ENCODE data around the gene C9orf72. TPM values are rescaled to one million over a fixed set of nuclear protein-coding genes. Genes with fewer than 3 reads are reported as not detected.
A peak's percentile ranks its signal among the peaks of the same experiment; 100 is the strongest.
"Not testable (repeated sequence)": the region's sequence is repeated elsewhere in the genome, so short reads cannot be mapped to it uniquely, and the experiment has no call there.

Gene C9orf72, protein sequence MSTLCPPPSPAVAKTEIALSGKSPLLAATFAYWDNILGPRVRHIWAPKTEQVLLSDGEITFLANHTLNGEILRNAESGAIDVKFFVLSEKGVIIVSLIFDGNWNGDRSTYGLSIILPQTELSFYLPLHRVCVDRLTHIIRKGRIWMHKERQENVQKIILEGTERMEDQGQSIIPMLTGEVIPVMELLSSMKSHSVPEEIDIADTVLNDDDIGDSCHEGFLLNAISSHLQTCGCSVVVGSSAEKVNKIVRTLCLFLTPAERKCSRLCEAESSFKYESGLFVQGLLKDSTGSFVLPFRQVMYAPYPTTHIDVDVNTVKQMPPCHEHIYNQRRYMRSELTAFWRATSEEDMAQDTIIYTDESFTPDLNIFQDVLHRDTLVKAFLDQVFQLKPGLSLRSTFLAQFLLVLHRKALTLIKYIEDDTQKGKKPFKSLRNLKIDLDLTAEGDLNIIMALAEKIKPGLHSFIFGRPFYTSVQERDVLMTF
- 10 to 100 TPM in 1 of 2 donors, 1 to 10 TPM in 1; 8.0 to 14.0 TPM for total RNA-seq

DNA sequence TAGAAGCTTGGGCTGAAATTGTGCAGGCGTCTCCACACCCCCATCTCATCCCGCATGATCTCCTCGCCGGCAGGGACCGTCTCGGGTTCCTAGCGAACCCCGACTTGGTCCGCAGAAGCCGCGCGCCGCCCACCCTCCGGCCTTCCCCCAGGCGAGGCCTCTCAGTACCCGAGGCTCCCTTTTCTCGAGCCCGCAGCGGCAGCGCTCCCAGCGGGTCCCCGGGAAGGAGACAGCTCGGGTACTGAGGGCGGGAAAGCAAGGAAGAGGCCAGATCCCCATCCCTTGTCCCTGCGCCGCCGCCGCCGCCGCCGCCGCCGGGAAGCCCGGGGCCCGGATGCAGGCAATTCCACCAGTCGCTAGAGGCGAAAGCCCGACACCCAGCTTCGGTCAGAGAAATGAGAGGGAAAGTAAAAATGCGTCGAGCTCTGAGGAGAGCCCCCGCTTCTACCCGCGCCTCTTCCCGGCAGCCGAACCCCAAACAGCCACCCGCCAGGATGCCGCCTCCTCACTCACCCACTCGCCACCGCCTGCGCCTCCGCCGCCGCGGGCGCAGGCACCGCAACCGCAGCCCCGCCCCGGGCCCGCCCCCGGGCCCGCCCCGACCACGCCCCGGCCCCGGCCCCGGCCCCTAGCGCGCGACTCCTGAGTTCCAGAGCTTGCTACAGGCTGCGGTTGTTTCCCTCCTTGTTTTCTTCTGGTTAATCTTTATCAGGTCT, at the start of gene C9orf72:
C9orf72 (minus strand) TSS at position 564 of the 716 bp plus-strand sequence. CDS start 6,361 bp downstream, outside the sequence.
- peak; percentile 86 for DNase-seq
- Histone ChIP-seq H3K36me3 (no peaks in the 10 kb centered on the region), H3K4me3 (peak within 1 kb of the TSS; percentile 81), H3K9ac (ENCODE audit: low read depth in 2 of 2, low read length in 2 of 2) (peak within 1 kb of the TSS; percentile 88 to 92), H3K9me3 (no peaks in the 10 kb centered on the region), H3K27ac (peak within 1 kb of the TSS; percentile 97), H3K4me1 (no peaks in the 10 kb centered on the region), H3K27me3 (no peaks in the 10 kb centered on the region)
- TF ChIP-seq, protein P1, sequence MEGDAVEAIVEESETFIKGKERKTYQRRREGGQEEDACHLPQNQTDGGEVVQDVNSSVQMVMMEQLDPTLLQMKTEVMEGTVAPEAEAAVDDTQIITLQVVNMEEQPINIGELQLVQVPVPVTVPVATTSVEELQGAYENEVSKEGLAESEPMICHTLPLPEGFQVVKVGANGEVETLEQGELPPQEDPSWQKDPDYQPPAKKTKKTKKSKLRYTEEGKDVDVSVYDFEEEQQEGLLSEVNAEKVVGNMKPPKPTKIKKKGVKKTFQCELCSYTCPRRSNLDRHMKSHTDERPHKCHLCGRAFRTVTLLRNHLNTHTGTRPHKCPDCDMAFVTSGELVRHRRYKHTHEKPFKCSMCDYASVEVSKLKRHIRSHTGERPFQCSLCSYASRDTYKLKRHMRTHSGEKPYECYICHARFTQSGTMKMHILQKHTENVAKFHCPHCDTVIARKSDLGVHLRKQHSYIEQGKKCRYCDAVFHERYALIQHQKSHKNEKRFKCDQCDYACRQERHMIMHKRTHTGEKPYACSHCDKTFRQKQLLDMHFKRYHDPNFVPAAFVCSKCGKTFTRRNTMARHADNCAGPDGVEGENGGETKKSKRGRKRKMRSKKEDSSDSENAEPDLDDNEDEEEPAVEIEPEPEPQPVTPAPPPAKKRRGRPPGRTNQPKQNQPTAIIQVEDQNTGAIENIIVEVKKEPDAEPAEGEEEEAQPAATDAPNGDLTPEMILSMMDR (IDR thresholded peaks at IDR 0.05): no peak
- intact Hi-C loops (cut with DNase I): loop anchor here (5.0 kb wide), 1 partner anchor 89 kb away; no protein-coding TSS in a partner anchor

DNA sequence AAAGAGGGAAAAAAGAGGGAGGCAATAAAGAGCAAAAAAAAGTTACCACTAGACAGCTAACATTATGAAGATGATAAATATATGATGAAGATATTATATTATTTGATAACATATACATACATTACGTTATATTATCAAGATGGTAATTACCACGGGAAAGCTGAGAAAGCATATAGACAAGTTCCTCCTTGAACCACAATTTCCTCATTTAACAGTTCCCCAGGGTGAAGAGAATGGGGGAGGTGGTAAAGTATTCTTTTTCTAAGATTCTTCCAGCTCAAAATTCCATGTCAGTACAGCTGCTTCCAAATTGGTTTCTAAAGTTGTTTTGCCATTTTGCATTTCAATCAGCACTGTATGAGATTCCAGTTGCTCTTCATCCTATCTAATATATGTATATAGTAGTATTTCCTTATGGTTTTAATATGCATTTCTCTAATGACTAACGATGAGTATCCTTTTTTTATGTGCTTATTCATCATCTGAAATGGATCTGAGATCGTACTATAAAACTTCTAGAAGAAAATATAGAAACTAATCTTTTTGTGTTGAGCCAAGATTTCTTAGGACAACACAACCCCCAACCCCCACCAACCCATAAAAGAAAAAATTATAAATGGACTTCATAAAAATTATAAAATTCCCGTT, 49.5 kb upstream of the C9orf72 start:
- no peak overlapping the region for H3K27ac ChIP-seq

DNA sequence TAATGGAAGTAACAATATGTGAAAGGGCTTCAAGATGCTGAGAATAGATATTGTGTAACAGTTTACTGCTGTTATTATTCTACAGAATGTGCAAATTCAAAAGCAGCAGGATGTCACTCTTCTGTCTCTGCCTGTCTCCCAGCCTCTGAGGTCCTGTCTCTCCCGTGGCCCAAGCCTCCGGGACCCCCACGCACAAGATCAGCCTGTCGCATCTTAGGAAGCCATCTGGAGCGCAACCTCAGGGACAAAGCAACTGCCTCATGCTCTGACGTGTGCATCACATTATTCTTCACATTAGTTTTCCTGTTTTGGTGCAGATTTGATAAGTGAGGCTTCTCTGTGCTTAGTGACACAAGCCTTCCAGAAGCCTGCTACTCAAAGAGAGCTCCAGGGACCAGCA, 46.5 kb upstream of the C9orf72 start:
- intact Hi-C loops (cut with DNase I): no loop called here

More for the DNA sequence above, 49.5 kb upstream of the C9orf72 start:
- Histone ChIP-seq H3K9ac (ENCODE audit: low read depth in 2 of 2, low read length in 2 of 2) (no peak overlapping the region), H3K4me3 (no peak overlapping the region), H3K4me1 (no peaks in the 10 kb centered on the region), H3K9me3 (no peaks in the 10 kb centered on the region), H3K27me3 (no peaks in the 10 kb centered on the region), H3K36me3 (no peaks in the 10 kb centered on the region)
- DNase-seq: no peak
- intact Hi-C loops (cut with DNase I): no loop called here
- TF ChIP-seq, protein P1 (IDR thresholded peaks at IDR 0.05): no peak

DNA sequence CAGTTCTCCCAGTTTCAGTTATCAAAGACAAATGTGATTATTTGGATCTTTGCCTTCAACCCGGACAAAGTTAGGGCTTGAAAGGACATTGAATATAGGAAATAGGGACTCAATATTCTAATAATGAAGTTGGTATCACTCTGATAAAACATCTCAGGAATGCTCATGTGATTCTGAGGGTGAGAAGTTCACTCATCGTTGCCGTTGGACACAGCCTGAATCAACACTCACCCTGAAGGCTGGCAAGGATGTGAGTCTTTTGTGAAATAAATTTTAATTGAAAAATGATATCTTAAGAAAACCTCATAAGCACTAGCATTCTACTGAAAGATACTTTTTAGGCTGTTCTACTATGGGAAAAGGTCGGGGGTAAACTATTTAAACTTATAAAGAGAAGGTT, 44.8 kb upstream of the C9orf72 start:
- H3K4me3 ChIP-seq: no peak overlapping the region
- DNase-seq: no peak
- H3K36me3 ChIP-seq: no peaks in the 10 kb centered on the region
- H3K9me3 ChIP-seq: no peaks in the 10 kb centered on the region
- no peaks in the 10 kb centered on the region for H3K27me3 ChIP-seq
- no peak overlapping the region for H3K9ac ChIP-seq (ENCODE audit: low read depth in 2 of 2, low read length in 2 of 2)
- H3K27ac ChIP-seq: no peak overlapping the region
- H3K4me1 ChIP-seq: no peaks in the 10 kb centered on the region
- TF ChIP-seq, protein P1 (IDR thresholded peaks at IDR 0.05): no peak
- intact Hi-C loops (cut with DNase I): no loop called here

More for the DNA sequence above, 46.5 kb upstream of the C9orf72 start:
- no peaks in the 10 kb centered on the region for H3K4me1 ChIP-seq
- no peak for DNase-seq
- H3K27ac ChIP-seq: no peak overlapping the region
- H3K9ac ChIP-seq (ENCODE audit: low read depth in 2 of 2, low read length in 2 of 2): no peak overlapping the region
- H3K4me3 ChIP-seq: no peak overlapping the region
- no peaks in the 10 kb centered on the region for H3K36me3 ChIP-seq
- no peaks in the 10 kb centered on the region for H3K9me3 ChIP-seq
- no peaks in the 10 kb centered on the region for H3K27me3 ChIP-seq
- TF ChIP-seq, protein P1 (IDR thresholded peaks at IDR 0.05): no peak

DNA sequence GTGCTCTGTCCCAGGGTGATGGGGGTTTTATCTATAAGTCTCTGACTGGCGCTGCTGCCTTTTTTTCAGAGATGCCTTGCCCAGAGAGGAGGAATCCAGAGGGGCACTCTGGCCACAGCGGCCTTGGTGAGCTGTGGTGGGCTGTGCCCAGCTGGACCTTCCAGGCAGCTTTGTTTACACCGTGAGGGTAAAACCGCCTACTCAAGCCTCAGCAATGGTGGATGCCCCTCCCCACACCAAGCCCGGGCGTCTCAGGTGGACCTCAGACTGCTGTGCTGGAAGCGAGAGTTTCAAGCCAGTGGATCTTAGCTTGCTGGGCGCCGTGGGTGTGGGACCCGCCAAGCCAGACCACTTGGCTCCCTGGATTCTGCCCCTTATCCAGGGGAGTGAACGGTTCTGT, 41.3 kb upstream of the C9orf72 start:
- Histone ChIP-seq H3K27ac (no peak overlapping the region), H3K4me1 (no peaks in the 10 kb centered on the region), H3K4me3 (no peak overlapping the region), H3K27me3 (no peaks in the 10 kb centered on the region), H3K9me3 (no peaks in the 10 kb centered on the region), H3K9ac (ENCODE audit: low read depth in 2 of 2, low read length in 2 of 2) (no peak overlapping the region), H3K36me3 (no peaks in the 10 kb centered on the region)
- intact Hi-C loops (cut with DNase I): no loop called here
- TF ChIP-seq, protein P1 (IDR thresholded peaks at IDR 0.05): no peak
- DNase-seq: no peak

DNA sequence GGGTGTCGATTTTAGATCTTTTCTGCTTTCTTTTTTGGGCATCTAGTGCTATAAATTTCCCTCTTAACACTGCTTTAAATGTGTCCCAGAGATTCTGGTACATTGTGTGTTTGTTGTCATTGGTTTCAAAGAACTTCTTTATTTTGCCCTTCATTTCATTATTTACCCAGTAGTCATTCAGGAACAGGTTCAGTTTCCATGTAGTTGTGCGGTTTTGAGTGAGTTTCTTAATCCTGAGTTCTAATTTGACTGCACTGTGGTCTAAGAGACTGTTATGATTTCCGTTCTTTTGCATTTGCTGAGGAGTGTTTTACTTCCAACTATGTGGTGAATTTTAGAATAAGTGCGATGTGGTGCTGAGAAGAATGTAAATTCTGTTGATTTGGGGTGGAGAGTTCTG, 38.8 kb upstream of the C9orf72 start:
- DNase-seq; H3K27ac ChIP-seq; H3K4me1 ChIP-seq; H3K9ac ChIP-seq (ENCODE audit: low read depth in 2 of 2, low read length in 2 of 2); H3K9me3 ChIP-seq; H3K4me3 ChIP-seq; H3K36me3 ChIP-seq; H3K27me3 ChIP-seq; intact Hi-C loops (cut with DNase I): not testable (repeated sequence)

Data from colonic mucosa (tissue), 4 donors.